Left ventricle myocardium inferior (tissue), 1 donor: ENCODE data around the gene WDR86. TPM values are rescaled to one million over a fixed set of nuclear protein-coding genes. Genes with fewer than 3 reads are reported as not detected.

ENCODE experiments used
- DNase-seq: peaks from one replicate; pipeline ENCODE4 v3.0.0-alpha.2; 2020
- H3K27ac ChIP-seq: fragments of 200-600 bp; replicated peaks from 2 replicates; pipeline ENCODE4 v1.8.0; 2021
- H3K27me3 ChIP-seq: fragments of 200-600 bp; 2 replicates; pipeline ENCODE4 v1.8.0; 2021; ENCODE audit warnings: low read depth
- H3K36me3 ChIP-seq: fragments of 200-600 bp; 2 replicates; pipeline ENCODE4 v1.8.0; 2021
- H3K4me1 ChIP-seq: fragments of 200-600 bp; 2 replicates; pipeline ENCODE4 v1.8.0; 2021
- H3K4me3 ChIP-seq: fragments of 200-600 bp; 2 replicates; pipeline ENCODE4 v1.8.0; 2021; ENCODE audit warnings: mild to moderate bottlenecking, moderate library complexity
- H3K9me3 ChIP-seq: fragments of 200-600 bp; replicated peaks from 2 replicates; pipeline ENCODE4 v1.8.0; 2021
- intact Hi-C: fragments of 100-400 bp; cut with micrococcal nuclease; formaldehyde crosslinking; loops from one replicate; pipeline ENCODE4 v1.11.0; 2022
- total RNA-seq: library from RNA; stranded (reverse); fragmentation: NEBNext Ultra II Directional; extraction: Animal tissue kit (Norgen Biotek cat#: 25700); gene quantifications from one replicate; pipeline ENCODE4 v1.2.1, GENCODE V29; 2021
- TF ChIP-seq, protein P1 (sequence below): fragments of 200-600 bp; IDR thresholded peaks from 2 replicates; pipeline ENCODE4 v1.8.0; 2021; ENCODE audit warnings: antibody characterized with exemption, mild to moderate bottlenecking, borderline replicate concordance
- donor health status: DM: no; HTN: yes; CAD: no; lungs with severe emphysema.

WDR86 gene
- total RNA-seq, 1 donor from 2014 or later, result 0.16 TPM

GRCh38 chr7:151361193-151361959, 48.5 kb downstream of the WDR86 start:
- TF ChIP-seq, protein P1, sequence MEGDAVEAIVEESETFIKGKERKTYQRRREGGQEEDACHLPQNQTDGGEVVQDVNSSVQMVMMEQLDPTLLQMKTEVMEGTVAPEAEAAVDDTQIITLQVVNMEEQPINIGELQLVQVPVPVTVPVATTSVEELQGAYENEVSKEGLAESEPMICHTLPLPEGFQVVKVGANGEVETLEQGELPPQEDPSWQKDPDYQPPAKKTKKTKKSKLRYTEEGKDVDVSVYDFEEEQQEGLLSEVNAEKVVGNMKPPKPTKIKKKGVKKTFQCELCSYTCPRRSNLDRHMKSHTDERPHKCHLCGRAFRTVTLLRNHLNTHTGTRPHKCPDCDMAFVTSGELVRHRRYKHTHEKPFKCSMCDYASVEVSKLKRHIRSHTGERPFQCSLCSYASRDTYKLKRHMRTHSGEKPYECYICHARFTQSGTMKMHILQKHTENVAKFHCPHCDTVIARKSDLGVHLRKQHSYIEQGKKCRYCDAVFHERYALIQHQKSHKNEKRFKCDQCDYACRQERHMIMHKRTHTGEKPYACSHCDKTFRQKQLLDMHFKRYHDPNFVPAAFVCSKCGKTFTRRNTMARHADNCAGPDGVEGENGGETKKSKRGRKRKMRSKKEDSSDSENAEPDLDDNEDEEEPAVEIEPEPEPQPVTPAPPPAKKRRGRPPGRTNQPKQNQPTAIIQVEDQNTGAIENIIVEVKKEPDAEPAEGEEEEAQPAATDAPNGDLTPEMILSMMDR, result no peak
- intact Hi-C loops, result loop anchor here (10.0 kb wide), 2 partner anchors 83 to 403 kb away; partner anchors contain the start of gene CRYGN
- no peak overlapping the region for H3K27ac ChIP-seq

GRCh38 chr7:151352512-151352911, 57.3 kb downstream of the WDR86 start:
- intact Hi-C loops, result no loop called here
- TF ChIP-seq, protein P1, result no peak
- Histone ChIP-seq H3K36me3 (peaks cover 90% of the 10 kb centered on the region), H3K4me1 (peaks cover 25% of the 10 kb centered on the region), H3K27ac (no peak overlapping the region), H3K27me3 (no peaks in the 10 kb centered on the region), H3K4me3 (no peak overlapping the region), H3K9me3 (no peaks in the 10 kb centered on the region)
- no peak for DNase-seq

More at GRCh38 chr7:151361193-151361959, 48.5 kb downstream of the WDR86 start:
- no peak overlapping the region for H3K4me3 ChIP-seq
- DNase-seq, result no peak
- H3K9me3 ChIP-seq, result no peaks in the 10 kb centered on the region
- H3K27me3 ChIP-seq, result no peaks in the 10 kb centered on the region
- peaks cover 64% of the 10 kb centered on the region for H3K36me3 ChIP-seq
- no peaks in the 10 kb centered on the region for H3K4me1 ChIP-seq

DNA sequence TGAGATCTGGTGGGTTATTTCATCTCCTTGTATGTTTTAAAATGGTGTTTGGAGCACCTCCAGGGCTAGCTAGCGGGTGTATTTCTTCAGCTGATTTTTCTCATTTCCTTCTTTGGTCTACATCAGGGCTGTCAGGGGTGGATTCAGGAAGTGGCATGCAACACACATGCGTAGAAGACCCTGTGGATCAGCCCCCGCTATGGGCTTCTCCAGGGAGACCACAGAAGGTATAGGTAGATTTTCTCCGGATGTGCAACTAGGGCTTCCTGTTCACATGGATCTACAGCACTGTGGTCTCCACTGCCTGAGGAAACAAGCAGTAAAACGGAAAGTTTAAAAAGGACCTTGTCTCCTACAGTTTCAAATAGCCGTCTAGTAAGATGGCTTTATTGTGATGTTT, 57.9 kb downstream of the WDR86 start:
- intact Hi-C loops, result loop anchor here (2.0 kb wide), 1 partner anchor 37 kb away; no protein-coding TSS in a partner anchor
- TF ChIP-seq, protein P1, result no peak
- no peaks in the 10 kb centered on the region for H3K9me3 ChIP-seq
- H3K27me3 ChIP-seq, result no peaks in the 10 kb centered on the region
- no peak overlapping the region for H3K27ac ChIP-seq
- peaks cover 25% of the 10 kb centered on the region for H3K4me1 ChIP-seq
- H3K4me3 ChIP-seq, result no peak overlapping the region
- peaks cover 90% of the 10 kb centered on the region for H3K36me3 ChIP-seq
- DNase-seq, result no peak

DNA sequence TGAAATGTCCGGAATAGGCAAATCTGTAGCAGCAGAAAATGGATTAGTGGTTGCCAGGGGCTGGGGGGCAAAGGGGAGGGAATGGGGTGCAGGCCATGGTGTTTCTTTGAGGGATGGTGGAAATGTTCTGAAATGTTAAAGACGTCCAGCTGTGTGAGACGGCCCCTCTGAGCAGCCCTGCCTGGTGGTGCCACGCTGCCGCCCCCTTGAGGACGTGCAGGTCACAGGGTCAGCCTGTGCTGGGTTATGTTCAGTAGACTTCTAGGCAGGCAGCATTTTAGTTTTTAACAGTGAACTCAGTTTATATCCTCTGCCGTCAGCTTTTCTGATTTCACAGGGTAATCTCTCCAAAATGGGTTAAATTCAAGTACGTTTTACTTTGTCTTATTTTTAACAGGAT, 58.8 kb downstream of the WDR86 start:
- no peak overlapping the region for H3K27ac ChIP-seq

DNA sequence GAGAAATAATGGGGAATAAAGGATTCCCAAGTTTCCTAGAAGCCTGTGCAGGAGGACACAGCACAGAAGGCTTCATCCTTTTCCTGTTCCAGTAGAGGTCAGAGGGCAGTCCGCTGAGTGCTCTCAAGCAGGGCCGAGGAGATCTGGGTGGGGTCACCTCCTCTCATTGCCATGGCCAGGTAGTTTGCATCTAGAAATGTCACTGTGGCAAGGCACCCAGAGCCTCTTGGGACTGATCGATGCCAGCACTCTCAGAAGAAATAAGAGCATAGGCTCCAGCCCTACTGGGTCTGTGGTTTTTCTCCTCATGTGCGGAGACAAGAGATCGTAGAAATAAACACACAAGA, 60.4 kb downstream of the WDR86 start:
- intact Hi-C loops, result no loop called here
- Histone ChIP-seq H3K27me3 (no peaks in the 10 kb centered on the region), H3K4me1 (peaks cover 38% of the 10 kb centered on the region), H3K9me3 (no peaks in the 10 kb centered on the region), H3K36me3 (peaks cover 88% of the 10 kb centered on the region), H3K27ac (peak overlapping the region; percentile 80), H3K4me3 (peak overlapping the region; percentile 56)
- TF ChIP-seq, protein P1, result no peak
- no peak for DNase-seq

More for the DNA sequence above, 58.8 kb downstream of the WDR86 start:
- H3K4me1 ChIP-seq, result peaks cover 33% of the 10 kb centered on the region
- no peaks in the 10 kb centered on the region for H3K27me3 ChIP-seq
- H3K4me3 ChIP-seq, result no peak overlapping the region
- no peak for DNase-seq
- TF ChIP-seq, protein P1, result peak; percentile 11
- intact Hi-C loops, result loop anchor here (2.0 kb wide), 1 partner anchor 36 kb away; no protein-coding TSS in a partner anchor
- H3K36me3 ChIP-seq, result peaks cover 90% of the 10 kb centered on the region
- H3K9me3 ChIP-seq, result no peaks in the 10 kb centered on the region
